ENCODE results near the gene ZNF331. TPM values are rescaled to one million over a fixed set of nuclear protein-coding genes. Genes with fewer than 3 reads are reported as not detected.

ZNF331 gene
- total and polyA plus RNA-seq, 2 experiments from 2014 or later: 11.0 to 22.1 TPM

- H3K4me3 ChIP-seq: no peak overlapping the region
- no peaks in the 10 kb centered on the region for H3K36me3 ChIP-seq
- H3K27me3 ChIP-seq: no peaks in the 10 kb centered on the region
- H3K9me3 ChIP-seq (ENCODE audit: low read depth): no peaks in the 10 kb centered on the region
- no peak overlapping the region for H3K27ac ChIP-seq
- TF ChIP-seq, protein P1, sequence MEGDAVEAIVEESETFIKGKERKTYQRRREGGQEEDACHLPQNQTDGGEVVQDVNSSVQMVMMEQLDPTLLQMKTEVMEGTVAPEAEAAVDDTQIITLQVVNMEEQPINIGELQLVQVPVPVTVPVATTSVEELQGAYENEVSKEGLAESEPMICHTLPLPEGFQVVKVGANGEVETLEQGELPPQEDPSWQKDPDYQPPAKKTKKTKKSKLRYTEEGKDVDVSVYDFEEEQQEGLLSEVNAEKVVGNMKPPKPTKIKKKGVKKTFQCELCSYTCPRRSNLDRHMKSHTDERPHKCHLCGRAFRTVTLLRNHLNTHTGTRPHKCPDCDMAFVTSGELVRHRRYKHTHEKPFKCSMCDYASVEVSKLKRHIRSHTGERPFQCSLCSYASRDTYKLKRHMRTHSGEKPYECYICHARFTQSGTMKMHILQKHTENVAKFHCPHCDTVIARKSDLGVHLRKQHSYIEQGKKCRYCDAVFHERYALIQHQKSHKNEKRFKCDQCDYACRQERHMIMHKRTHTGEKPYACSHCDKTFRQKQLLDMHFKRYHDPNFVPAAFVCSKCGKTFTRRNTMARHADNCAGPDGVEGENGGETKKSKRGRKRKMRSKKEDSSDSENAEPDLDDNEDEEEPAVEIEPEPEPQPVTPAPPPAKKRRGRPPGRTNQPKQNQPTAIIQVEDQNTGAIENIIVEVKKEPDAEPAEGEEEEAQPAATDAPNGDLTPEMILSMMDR (IDR thresholded peaks at IDR 0.05; ENCODE audit: low read depth, low read length): no peak
- DNase-seq (ENCODE audit: low read depth in 1 of 2, low spot score in 1 of 2): no peak
- H3K4me1 ChIP-seq (ENCODE audit: low read depth): no peaks in the 10 kb centered on the region
These were observed 14.2 kb downstream of the ZNF331 start for GRCh38 chr19:53552001-53552721.

- TF ChIP-seq, protein P1 (IDR thresholded peaks at IDR 0.05; ENCODE audit: low read depth, low read length): no peak
- Histone ChIP-seq H3K27ac (no peak overlapping the region), H3K9me3 (ENCODE audit: low read depth) (no peaks in the 10 kb centered on the region), H3K4me3 (no peak overlapping the region), H3K4me1 (ENCODE audit: low read depth) (no peaks in the 10 kb centered on the region), H3K27me3 (no peaks in the 10 kb centered on the region), H3K36me3 (no peaks in the 10 kb centered on the region)
- DNase-seq (ENCODE audit: low read depth in 1 of 2, low spot score in 1 of 2): no peak
These were observed 15.2 kb downstream of the ZNF331 start for GRCh38 chr19:53553156-53553555.

DNA sequence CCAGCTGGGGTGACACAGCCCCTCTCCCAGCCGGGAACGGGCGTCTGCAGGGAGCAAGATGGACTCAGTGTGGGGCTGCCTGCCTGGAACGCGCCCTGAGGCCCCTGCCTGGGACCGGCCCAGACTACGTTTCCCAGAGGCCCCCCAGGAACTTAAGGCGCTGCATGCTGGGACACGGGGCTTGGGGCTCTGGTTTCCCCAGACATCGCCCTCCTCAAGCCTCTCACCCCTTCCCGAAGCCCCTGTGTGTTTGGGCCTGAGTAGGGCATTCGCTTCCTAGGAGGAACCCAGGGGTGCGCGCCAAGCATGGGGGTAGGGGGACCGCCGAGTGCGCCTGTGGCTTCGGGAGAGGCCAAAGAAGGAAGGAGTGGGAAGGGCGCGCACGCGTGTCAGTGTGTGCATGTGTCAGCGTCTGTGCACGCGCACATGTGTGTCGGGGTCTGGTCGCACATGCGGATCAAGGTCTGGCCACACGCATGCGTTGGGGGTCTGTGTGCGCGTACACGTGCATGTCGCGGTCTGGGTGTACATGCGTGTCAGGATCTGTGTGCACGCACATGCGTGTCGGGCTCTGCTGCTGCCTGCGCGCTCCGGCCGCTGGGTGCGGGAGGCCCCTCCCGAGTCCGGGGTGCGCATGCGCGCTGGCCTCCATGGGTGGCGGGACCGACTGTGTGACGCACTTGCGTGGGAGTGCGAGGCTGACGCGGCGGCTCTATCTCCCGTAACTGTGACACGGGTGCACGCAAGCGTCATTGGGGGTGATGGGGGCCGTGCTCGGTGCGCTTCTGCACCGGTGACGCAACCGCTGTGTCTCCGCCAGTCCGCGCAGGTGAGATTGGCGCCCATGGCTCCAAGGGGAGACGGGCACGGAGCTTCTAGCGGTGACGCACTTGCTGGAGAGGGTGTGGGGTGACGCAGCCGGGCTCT, 16.2 kb downstream of the ZNF331 start:
- no peaks in the 10 kb centered on the region for H3K4me1 ChIP-seq (ENCODE audit: low read depth)
- peak overlapping the region; percentile 41 for H3K4me3 ChIP-seq
- DNase-seq (ENCODE audit: low read depth in 1 of 2, low spot score in 1 of 2): peak; percentile 71 to 94
- H3K9me3 ChIP-seq (ENCODE audit: low read depth): no peaks in the 10 kb centered on the region
- H3K27ac ChIP-seq: no peak overlapping the region
- TF ChIP-seq, protein P1 (IDR thresholded peaks at IDR 0.05; ENCODE audit: low read depth, low read length): no peak
- H3K27me3 ChIP-seq: no peaks in the 10 kb centered on the region
- H3K36me3 ChIP-seq: no peaks in the 10 kb centered on the region

DNA sequence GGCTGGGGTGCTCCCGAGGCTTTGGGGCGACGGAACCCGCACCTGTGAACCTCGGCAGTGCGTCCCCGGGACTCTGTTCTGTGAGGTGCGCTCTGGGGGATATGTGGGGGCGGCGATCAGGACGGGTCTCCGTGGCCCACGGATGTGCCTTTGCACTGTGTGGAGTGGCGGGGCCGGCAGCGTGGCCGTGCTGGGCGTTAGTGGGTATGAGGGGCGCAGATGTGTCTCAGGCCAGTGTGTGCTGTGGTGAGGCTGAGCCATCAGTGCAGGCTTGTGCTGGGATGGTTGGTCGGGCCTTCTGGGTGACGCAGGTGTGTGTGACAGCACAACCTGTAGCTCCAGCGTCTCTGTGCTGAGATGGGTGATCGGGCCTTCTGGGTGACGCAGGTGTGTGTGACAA, 16.9 kb downstream of the ZNF331 start:
- no peaks in the 10 kb centered on the region for H3K4me1 ChIP-seq (ENCODE audit: low read depth)
- TF ChIP-seq, protein P1 (IDR thresholded peaks at IDR 0.05; ENCODE audit: low read depth, low read length): no peak
- peak overlapping the region; percentile 41 for H3K4me3 ChIP-seq
- H3K36me3 ChIP-seq: no peaks in the 10 kb centered on the region
- H3K27ac ChIP-seq: no peak overlapping the region
- no peaks in the 10 kb centered on the region for H3K9me3 ChIP-seq (ENCODE audit: low read depth)
- no peaks in the 10 kb centered on the region for H3K27me3 ChIP-seq
- no peak for DNase-seq (ENCODE audit: low read depth in 1 of 2, low spot score in 1 of 2)

- TF ChIP-seq, protein P1 (IDR thresholded peaks at IDR 0.05; ENCODE audit: low read depth, low read length): no peak
- no peaks in the 10 kb centered on the region for H3K9me3 ChIP-seq (ENCODE audit: low read depth)
- peaks cover 4% of the 10 kb centered on the region for H3K36me3 ChIP-seq
These were observed 17.4 kb downstream of the ZNF331 start for GRCh38 chr19:53555352-53555751.

More at GRCh38 chr19:53555352-53555751, 17.4 kb downstream of the ZNF331 start:
- Histone ChIP-seq H3K4me1 (ENCODE audit: low read depth) (no peaks in the 10 kb centered on the region), H3K27ac (no peak overlapping the region), H3K27me3 (no peaks in the 10 kb centered on the region), H3K4me3 (no peak overlapping the region)
- DNase-seq (ENCODE audit: low read depth in 1 of 2, low spot score in 1 of 2): no peak
